ENCODE results near the gene ZBTB47. TPM values are rescaled to one million over a fixed set of nuclear protein-coding genes. Genes with fewer than 3 reads are reported as not detected.

Gene ZBTB47
- total RNA-seq, 2 donors from 2014 or later, result 92.4 to 129 TPM

GRCh38 chr3:42670670-42671069 is 17.2 kb downstream of the ZBTB47 start:
- Histone ChIP-seq H3K4me3 (no peak overlapping the region), H3K9me3 (peaks cover 0 to 3% of the 10 kb centered on the region in 2 donors), H3K27ac (no peak overlapping the region), H3K36me3 (no peaks in the 10 kb centered on the region), H3K4me1 (peaks cover 0 to 25% of the 10 kb centered on the region in 2 donors), H3K27me3 (no peaks in the 10 kb centered on the region)
- no peak for TF ChIP-seq CTCF (IDR thresholded peaks at IDR 0.05)
- DNase-seq (ENCODE audit: low spot score), result no peak

DNA sequence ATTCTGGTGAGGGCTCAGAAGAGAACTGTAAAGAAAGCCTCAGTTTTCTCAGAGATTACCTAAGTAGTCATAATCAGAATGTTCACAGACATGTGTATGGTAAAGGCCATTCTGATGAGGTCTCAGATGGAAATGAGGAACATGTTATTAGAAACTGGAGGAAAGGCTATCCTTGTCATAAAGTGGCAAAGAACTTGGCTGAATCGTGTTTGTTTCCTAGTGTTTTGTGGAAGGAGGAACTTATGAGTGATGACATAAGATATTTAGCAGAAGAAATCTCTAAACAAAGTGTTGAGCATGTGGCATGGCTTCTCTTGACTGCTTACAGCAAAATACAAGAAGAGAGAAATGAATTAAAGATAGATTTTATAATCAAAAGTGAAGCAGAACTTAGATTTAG is 19.0 kb downstream of the ZBTB47 start:
- Histone ChIP-seq H3K9me3 (peaks cover 0 to 10% of the 10 kb centered on the region in 2 donors), H3K4me3 (no peak overlapping the region), H3K4me1 (peaks cover 0 to 6% of the 10 kb centered on the region in 2 donors), H3K36me3 (no peaks in the 10 kb centered on the region), H3K27ac (no peak overlapping the region), H3K27me3 (no peaks in the 10 kb centered on the region)
- TF ChIP-seq CTCF (IDR thresholded peaks at IDR 0.05), result no peak
- no peak for DNase-seq (ENCODE audit: low spot score)

GRCh38 chr3:42673082-42673481 is 19.6 kb downstream of the ZBTB47 start:
- no peaks in the 10 kb centered on the region for H3K27me3 ChIP-seq
- no peaks in the 10 kb centered on the region for H3K36me3 ChIP-seq
- no peak overlapping the region for H3K27ac ChIP-seq
- DNase-seq (ENCODE audit: low spot score), result no peak
- peaks cover 0 to under 1% of the 10 kb centered on the region in 2 donors for H3K4me1 ChIP-seq
- H3K9me3 ChIP-seq, result peaks cover 0 to 10% of the 10 kb centered on the region in 2 donors
- TF ChIP-seq CTCF (IDR thresholded peaks at IDR 0.05), result no peak
- no peak overlapping the region for H3K4me3 ChIP-seq

DNA sequence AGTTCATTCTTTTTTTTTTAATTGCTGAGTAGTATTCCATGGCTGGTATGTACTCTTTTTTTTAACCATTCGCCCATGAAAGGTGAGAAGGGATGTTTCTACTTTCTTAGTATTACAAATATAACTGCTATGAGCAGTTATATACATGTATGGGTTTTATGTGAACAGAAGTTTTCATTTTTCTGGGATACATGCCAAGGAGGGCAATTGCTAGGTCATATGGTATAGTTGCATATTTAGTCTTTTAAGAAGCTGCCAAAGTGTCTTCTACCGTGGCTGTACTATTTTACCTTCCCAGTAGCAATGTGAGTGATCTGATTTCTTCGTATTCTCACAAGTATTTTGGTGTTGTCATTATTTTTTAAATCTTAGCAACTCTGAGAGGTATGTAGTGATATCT is 20.6 kb downstream of the ZBTB47 start:
- no peak for DNase-seq (ENCODE audit: low spot score)
- H3K36me3 ChIP-seq, result no peaks in the 10 kb centered on the region
- H3K4me1 ChIP-seq, result no peaks in the 10 kb centered on the region
- no peaks in the 10 kb centered on the region for H3K27me3 ChIP-seq
- peaks cover 0 to 10% of the 10 kb centered on the region in 2 donors for H3K9me3 ChIP-seq
- no peak for TF ChIP-seq CTCF (IDR thresholded peaks at IDR 0.05)
- no peak overlapping the region for H3K4me3 ChIP-seq
- H3K27ac ChIP-seq, result no peak overlapping the region

DNA sequence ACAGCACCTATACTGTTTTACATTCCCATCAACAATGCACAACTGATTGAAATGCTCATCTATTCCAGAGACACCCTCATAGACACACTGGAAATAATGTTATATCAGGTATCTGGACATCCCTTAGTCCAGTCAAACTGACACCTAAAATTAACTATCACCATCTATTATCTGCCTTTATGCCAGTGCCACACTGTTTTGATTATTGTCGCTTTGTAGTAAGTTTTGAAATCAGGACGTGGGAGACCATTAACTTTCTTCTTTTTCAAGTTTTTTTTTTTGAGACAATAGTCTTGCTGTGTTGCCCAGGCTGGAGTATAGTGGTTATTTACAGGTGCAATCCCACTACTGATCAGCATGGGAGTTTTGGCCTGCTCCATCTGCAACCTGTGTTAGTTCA is 22.4 kb downstream of the ZBTB47 start:
- H3K4me3 ChIP-seq, result no peak overlapping the region
- no peaks in the 10 kb centered on the region for H3K36me3 ChIP-seq
- peaks cover 0 to 10% of the 10 kb centered on the region in 2 donors for H3K9me3 ChIP-seq
- DNase-seq (ENCODE audit: low spot score), result no peak
- no peaks in the 10 kb centered on the region for H3K4me1 ChIP-seq
- TF ChIP-seq CTCF (IDR thresholded peaks at IDR 0.05), result no peak
- H3K27ac ChIP-seq, result no peak overlapping the region
- no peaks in the 10 kb centered on the region for H3K27me3 ChIP-seq

DNA sequence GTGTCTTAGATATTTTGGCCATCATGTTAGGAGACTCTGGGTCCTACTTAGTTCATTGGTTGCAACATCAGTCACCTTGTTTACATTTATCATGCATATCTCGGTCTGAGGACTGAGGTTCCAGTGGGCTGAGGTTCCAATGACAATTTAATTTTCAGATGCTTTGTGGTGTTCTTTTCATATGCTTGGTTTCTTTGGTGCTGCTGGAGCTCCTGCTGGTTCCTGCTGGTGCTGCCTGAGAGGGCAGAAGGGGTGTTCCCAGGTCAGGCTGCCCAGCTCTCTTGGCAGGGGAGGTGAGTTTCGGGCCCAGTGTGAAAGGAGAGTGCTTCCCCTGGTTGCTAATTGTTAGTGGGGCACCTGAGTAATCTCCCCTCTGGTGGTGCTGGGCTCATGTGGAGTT is 24.9 kb downstream of the ZBTB47 start:
- DNase-seq (ENCODE audit: low spot score), result no peak
- H3K27ac ChIP-seq, result no peak overlapping the region
- no peaks in the 10 kb centered on the region for H3K27me3 ChIP-seq
- H3K4me1 ChIP-seq, result peaks cover 0 to 3% of the 10 kb centered on the region in 2 donors
- no peak for TF ChIP-seq CTCF (IDR thresholded peaks at IDR 0.05)
- H3K36me3 ChIP-seq, result no peaks in the 10 kb centered on the region
- H3K9me3 ChIP-seq, result peaks cover 0 to 10% of the 10 kb centered on the region in 2 donors
- no peak overlapping the region for H3K4me3 ChIP-seq
